ENCODE measurements around the gene ATP8B1. TPM values are rescaled to one million over a fixed set of nuclear protein-coding genes. Genes with fewer than 3 reads are reported as not detected.

ATP8B1 gene
- total and polyA plus RNA-seq, 2 donors (not counting 3 experiments of a cell fraction or from before 2014, with no cell fraction given) = 49.3 to 100 TPM

DNA sequence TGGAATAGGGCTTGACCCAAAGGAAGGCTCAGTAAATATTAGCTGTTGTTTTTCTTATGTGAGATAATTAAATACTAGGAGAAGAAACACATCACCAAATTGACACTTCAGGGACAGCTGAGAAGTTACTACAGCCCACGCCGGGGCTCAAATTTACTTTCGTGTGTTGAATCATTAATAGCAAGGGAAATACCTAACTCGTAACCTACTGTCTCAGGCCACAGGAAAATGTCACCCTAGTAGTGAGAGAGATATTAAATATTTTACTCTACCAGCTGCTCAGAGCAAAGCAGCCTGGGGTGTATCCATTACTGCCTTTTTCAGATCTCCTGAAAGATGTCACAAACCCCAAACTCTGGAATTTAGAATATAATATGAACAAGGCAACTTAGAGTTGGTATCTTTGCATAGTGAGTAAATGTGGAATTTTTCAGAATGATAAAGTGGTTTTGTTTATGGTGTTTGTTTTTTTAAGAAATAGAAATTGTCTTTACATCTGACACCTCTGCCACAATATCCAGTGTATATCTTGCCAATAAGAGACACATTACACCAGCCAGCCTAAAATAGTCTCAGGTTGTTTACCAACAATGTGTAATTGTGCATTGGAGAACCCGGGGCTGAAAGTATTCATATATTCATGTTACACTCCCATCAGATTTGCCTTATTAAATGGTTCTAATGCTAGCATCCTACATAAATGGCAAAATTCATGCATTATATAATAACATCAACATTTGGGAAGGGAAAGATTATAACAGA lies 48.4 kb downstream of the ATP8B1 start:
- no TSS peak for BruUV-seq (replicated peaks)
- intact Hi-C loops (cut with micrococcal nuclease) = no loop called here
- CTCF ChIA-PET = interaction anchor here (1.1 kb wide), 1 partner anchor 9 kb away, joined by 3 read pairs; no protein-coding TSS in a partner anchor
- dilution Hi-C loops (cut with MboI; ENCODE audit: extremely low pct_ligation_motif_present, low sequenced_read_pairs) = no loop called here
- no peak overlapping the region for H2AFZ ChIP-seq (ENCODE audit: low read depth, low read length)
- H3K4me2 ChIP-seq (ENCODE audit: insufficient read depth, low read length) = no peak overlapping the region
- FAIRE-seq (no peak), DNase-seq (ENCODE audit: low read depth, low spot score) (no peak)
- TF ChIP-seq, protein P1, sequence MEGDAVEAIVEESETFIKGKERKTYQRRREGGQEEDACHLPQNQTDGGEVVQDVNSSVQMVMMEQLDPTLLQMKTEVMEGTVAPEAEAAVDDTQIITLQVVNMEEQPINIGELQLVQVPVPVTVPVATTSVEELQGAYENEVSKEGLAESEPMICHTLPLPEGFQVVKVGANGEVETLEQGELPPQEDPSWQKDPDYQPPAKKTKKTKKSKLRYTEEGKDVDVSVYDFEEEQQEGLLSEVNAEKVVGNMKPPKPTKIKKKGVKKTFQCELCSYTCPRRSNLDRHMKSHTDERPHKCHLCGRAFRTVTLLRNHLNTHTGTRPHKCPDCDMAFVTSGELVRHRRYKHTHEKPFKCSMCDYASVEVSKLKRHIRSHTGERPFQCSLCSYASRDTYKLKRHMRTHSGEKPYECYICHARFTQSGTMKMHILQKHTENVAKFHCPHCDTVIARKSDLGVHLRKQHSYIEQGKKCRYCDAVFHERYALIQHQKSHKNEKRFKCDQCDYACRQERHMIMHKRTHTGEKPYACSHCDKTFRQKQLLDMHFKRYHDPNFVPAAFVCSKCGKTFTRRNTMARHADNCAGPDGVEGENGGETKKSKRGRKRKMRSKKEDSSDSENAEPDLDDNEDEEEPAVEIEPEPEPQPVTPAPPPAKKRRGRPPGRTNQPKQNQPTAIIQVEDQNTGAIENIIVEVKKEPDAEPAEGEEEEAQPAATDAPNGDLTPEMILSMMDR (IDR thresholded peaks at IDR 0.05; ENCODE audit: extremely low read depth in 1 of 2, insufficient read depth in 1 of 2, low read depth in 1 of 2, low read length in 2 of 2) = no peak
- no peak for TF ChIP-seq JUN (IDR thresholded peaks at IDR 0.05; ENCODE audit: borderline replicate concordance, insufficient read depth, insufficient read length, low read depth)
- no peak for TF ChIP-seq GATA2 (IDR thresholded peaks at IDR 0.05; ENCODE audit: insufficient read depth, insufficient read length, low read depth, low read length)
- peaks cover 12% of the 10 kb centered on the region for H3K79me2 ChIP-seq (ENCODE audit: control insufficient read depth, insufficient read depth, low read length)
- H3K9ac ChIP-seq (replicated peaks; ENCODE audit: extremely low read depth, insufficient read depth, low read length) = no peak overlapping the region
- no peaks in the 10 kb centered on the region for H4K20me1 ChIP-seq (replicated peaks; ENCODE audit: control insufficient read depth, extremely low read depth, insufficient read depth, low read length)
- POLR2A ChIA-PET = no interaction called here
- H3K9me3 ChIP-seq (replicated peaks; ENCODE audit: control insufficient read depth, insufficient read depth, low read length) = no peaks in the 10 kb centered on the region
- peaks cover 2 to 5% of the 10 kb centered on the region in 2 experiments for H3K36me3 ChIP-seq (ENCODE audit: control insufficient read depth in 2 of 2, extremely low read depth in 1 of 2, insufficient read depth in 2 of 2, low read length in 2 of 2)
- no peak overlapping the region for H3K27ac ChIP-seq (ENCODE audit: insufficient read depth, low read depth, low read length)
- no peaks in the 10 kb centered on the region for H3K27me3 ChIP-seq (ENCODE audit: control insufficient read depth in 2 of 2, insufficient read depth in 2 of 2, low read length in 2 of 2)
- no peaks in the 10 kb centered on the region for H3K9me1 ChIP-seq (replicated peaks; ENCODE audit: control insufficient read depth, extremely low read depth, insufficient read depth, low read length)
- no peak overlapping the region for H3K4me3 ChIP-seq (replicated peaks in 1 of 3; ENCODE audit: insufficient read depth in 1 of 3, low read depth in 1 of 3, low read length in 3 of 3)
- H3K4me1 ChIP-seq (ENCODE audit: control insufficient read depth, extremely low read depth, insufficient read depth, low read length) = peaks cover under 1% of the 10 kb centered on the region

DNA sequence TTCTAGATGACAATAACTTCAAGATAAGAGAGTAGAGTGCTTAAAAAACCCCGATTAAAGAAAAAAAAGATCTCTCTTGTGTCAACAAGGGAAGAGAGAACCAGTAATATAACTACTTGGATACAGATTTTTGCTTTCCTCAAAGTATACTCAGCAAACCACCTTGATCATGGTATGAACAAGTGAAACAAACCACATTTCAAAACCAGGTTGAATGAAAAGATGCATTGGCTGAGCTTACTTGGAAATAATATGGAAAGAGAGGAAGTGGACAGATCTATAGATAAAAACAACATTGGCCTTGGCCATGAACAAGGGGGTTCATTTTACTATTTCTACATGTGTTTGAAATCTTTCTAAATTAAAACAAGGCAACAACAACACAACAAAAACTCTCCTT lies 50.1 kb downstream of the ATP8B1 start:
- Histone ChIP-seq H3K4me1 (ENCODE audit: control insufficient read depth, extremely low read depth, insufficient read depth, low read length) (peaks cover 16% of the 10 kb centered on the region), H3K9me1 (replicated peaks; ENCODE audit: control insufficient read depth, extremely low read depth, insufficient read depth, low read length) (no peaks in the 10 kb centered on the region), H2AFZ (ENCODE audit: low read depth, low read length) (no peak overlapping the region), H3K36me3 (ENCODE audit: control insufficient read depth in 2 of 2, extremely low read depth in 1 of 2, insufficient read depth in 2 of 2, low read length in 2 of 2) (peaks cover 2 to 4% of the 10 kb centered on the region in 2 experiments), H4K20me1 (replicated peaks; ENCODE audit: control insufficient read depth, extremely low read depth, insufficient read depth, low read length) (no peaks in the 10 kb centered on the region), H3K79me2 (ENCODE audit: control insufficient read depth, insufficient read depth, low read length) (peaks cover 15% of the 10 kb centered on the region), H3K27ac (ENCODE audit: insufficient read depth, low read depth, low read length) (no peak overlapping the region), H3K4me2 (ENCODE audit: insufficient read depth, low read length) (no peak overlapping the region), H3K9me3 (replicated peaks; ENCODE audit: control insufficient read depth, insufficient read depth, low read length) (no peaks in the 10 kb centered on the region), H3K9ac (replicated peaks; ENCODE audit: extremely low read depth, insufficient read depth, low read length) (no peak overlapping the region), H3K4me3 (replicated peaks in 1 of 3; ENCODE audit: insufficient read depth in 1 of 3, low read depth in 1 of 3, low read length in 3 of 3) (no peak overlapping the region), H3K27me3 (ENCODE audit: control insufficient read depth in 2 of 2, insufficient read depth in 2 of 2, low read length in 2 of 2) (no peaks in the 10 kb centered on the region)
- ChIA-PET POLR2A (no interaction called here), CTCF (interaction anchor here (1.3 kb wide), 1 partner anchor 56 kb away, joined by 3 read pairs; no protein-coding TSS in a partner anchor)
- dilution Hi-C loops (cut with MboI; ENCODE audit: extremely low pct_ligation_motif_present, low sequenced_read_pairs) = no loop called here
- intact Hi-C loops (cut with micrococcal nuclease) = no loop called here
- FAIRE-seq = no peak
- no TSS peak for BruUV-seq (replicated peaks)
- DNase-seq (ENCODE audit: low read depth, low spot score) = no peak
- TF ChIP-seq MYC (IDR thresholded peaks at IDR 0.05; ENCODE audit: low read depth, low read length) (no peak), POLR2AphosphoS5 (IDR thresholded peaks at IDR 0.05; ENCODE audit: insufficient read depth, low read depth, low read length) (no peak), FOS (IDR thresholded peaks at IDR 0.05; ENCODE audit: borderline replicate concordance, insufficient read depth, low read length) (no peak), GATA2 (IDR thresholded peaks at IDR 0.05; ENCODE audit: insufficient read depth, insufficient read length, low read depth, low read length) (no peak), POLR2A (IDR thresholded peaks at IDR 0.05; ENCODE audit: low read depth, low read length) (no peak), JUN (IDR thresholded peaks at IDR 0.05; ENCODE audit: borderline replicate concordance, insufficient read depth, insufficient read length, low read depth) (no peak), EZH2 (IDR thresholded peaks at IDR 0.05; ENCODE audit: borderline replicate concordance, low read depth, low read length, severe bottlenecking) (no peak)
- TF ChIP-seq, protein P1 (IDR thresholded peaks at IDR 0.05; ENCODE audit: extremely low read depth in 1 of 2, insufficient read depth in 1 of 2, low read depth in 1 of 2, low read length in 2 of 2) = no peak
- TF ChIP-seq, protein P2, sequence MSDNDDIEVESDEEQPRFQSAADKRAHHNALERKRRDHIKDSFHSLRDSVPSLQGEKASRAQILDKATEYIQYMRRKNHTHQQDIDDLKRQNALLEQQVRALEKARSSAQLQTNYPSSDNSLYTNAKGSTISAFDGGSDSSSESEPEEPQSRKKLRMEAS (IDR thresholded peaks at IDR 0.05; ENCODE audit: insufficient read depth, insufficient read length) = no peak

All from endothelial cell of umbilical vein (primary cell).